ENCODE results near the gene LENG8.
A peak's percentile ranks its signal among the peaks of the same experiment; 100 is the strongest.

Gene LENG8

DNA sequence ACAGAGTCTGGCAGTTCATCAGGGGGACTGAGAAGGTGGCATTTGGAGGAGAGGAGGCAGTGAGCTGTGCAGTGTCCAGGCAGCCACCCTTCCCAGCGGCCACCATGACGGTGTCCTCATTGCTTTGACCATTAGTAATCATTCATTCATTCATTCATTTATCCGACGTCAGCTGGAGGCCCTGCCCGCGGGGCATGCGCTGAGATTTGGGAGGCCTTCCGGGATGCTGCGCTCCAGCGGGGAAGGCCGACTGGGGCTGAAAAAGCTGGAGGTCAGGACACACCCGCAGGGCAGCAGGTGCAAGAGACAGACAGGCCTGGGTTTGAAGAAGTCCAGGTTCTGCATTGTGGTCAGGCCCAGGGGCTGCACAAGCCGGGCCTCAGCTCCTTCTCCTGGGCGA is 24.8 kb upstream of the LENG8 start:
- DNase-seq (ENCODE audit: low read depth): no peak

DNA sequence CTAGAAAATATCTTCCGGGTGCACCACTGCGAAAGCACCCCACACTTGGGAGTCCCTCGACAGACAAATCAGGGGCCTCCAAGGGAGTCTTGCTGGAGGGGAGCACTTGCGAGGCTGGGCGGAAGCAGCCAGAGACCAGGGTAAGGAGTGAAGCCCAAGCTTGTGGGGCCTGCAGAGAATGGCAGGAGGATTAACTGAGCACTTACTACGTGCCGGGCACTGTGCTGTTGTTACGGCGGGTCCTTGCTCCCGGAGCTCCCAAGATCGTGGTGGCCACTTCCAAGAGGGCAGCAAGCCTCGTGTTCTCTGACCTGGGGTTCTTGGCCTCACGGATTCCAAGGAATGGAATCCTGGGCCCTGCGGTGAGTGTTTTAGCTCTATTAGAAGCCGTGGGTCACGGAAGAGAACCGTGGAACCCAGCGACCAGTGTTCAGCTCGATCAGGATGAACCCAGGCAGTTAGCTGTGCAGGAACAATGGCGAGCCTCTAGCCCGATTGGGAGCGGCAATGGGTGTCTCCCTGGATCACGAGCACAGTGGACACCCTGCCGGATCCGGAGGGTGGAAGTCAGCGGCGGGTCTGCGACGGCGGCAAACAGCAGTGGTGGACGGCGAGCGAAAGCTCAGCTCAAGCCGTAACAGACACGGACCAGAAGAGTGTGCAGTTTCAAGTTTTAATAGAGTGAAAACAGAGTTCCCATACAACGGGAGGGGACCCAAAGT is 24.2 kb upstream of the LENG8 start:
- no peak for DNase-seq (ENCODE audit: low read depth)

DNA sequence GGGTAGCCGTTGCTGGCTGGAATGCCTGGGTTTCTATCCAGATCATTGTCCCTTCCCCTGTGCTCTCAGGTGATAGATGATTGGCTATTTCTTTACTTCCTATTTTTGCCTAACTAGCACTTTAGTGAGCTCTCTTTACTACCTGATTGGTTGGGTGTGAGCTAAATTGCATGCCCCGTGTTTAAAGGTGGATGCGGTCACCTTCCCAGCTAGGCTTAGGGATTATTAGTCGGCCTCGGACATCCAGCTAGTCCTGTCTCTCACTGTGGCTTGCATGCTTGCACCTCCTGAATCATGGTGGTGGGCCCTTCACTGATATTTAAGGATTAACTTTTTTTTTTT is 23.6 kb upstream of the LENG8 start:
- DNase-seq (ENCODE audit: low read depth): no peak

DNA sequence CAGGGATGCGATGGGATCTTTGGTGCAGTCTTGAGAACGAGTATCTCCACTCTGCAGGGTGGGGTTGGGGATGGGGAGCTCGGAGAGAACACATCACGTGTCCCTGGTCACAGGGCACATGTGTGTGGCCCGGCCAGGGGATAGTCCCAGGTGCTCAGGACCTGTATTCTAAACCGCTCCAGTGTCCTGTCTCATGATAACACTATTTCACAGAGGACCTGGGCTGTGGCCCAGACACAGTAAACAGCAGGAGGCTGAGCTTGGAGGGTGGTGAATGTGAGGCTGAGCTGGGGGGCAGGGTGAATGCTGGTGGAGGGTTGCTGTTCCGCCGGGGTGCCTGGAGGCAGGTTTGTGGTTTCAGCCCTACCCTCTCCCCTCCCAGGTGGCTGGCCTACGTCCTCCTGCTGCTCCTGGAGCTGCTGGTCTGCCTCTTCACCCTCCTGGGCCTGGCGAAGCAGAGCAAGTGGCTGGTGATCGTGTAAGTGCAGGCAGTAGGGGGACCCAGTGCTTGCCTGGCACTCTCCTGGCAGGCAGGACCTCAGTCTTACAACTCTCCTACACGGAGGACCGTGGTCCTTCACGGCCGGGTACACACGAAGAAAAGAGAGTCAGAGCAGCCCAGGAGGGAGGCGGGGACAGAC is 22.6 kb upstream of the LENG8 start:
- no peak for DNase-seq (ENCODE audit: low read depth)

DNA sequence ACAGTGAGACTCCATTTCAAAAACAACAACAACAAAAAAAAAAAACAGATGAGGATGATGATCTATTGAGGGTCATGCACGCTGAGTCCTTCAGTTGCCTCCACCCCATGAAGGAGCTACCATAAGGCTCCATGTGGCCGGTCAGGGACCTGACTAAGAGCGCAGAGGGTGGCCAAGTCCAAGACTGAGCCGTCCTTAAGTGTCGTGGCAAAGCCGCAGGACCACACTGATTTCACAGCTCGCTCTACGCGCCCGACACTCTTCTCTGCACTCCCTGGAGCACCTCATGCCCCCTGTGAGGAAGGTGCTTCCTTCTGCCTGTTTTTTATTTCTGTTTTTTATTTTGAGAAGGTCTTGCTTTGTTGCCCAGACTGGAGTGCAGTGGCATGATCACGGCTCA is 21.4 kb upstream of the LENG8 start:
- DNase-seq (ENCODE audit: low read depth): no peak

DNA sequence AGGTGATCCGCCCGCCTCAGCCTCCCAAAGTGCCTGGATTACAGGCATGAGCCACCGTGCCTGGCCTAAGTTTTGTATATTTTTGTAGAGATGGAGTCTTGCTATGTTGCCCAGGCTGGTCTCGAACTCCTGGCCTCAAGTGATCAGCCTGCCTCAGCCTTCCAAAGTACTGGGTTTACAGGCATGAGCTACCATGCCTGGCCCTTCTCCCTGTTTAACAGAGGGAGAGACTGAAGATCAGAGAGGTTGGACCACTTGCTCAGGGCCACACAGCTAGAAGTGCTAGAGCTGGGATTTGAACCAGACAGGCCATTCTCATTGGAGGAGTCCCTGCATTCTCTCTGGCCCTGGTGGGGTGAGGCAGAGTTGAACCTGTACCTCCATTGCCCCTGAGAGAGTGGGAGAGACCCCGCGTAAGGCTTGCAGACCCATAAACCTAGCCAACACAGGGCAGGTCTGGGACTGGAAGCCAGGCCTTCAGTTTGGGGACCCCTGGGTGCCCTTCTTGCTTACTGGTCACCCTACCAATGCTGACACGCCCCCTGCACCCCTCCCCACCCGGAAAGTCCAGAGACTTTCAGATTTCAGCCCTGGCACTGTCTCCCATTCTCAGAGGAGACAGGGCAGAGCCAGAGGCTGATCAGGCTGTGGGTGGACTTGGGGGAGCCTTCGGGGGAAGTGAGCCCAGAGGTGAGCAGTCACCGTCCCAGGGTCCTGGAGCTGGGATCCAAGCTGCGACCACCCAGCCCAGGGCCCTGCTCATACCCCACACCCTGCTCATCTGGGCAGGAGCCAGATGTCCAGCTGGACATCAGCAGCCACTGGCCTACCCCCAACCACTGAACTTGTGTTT is 20.4 kb upstream of the LENG8 start:
- no peak for DNase-seq (ENCODE audit: low read depth)

DNA sequence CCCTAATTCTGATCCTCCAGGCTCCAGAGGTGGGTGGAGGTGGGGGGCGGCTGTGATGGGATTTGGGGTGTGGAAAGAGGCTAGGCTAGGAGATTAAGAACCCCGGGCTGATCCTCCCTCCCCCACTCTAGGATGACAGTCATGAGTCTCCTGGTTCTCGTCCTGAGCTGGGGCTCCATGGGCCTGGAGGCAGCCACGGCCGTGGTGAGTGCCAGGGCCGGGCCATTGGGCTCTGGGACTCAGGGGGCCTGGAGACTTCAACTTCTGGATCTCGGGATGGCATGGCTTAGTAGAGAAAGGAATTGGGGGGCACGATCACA is 19.9 kb upstream of the LENG8 start:
- DNase-seq (ENCODE audit: low read depth): no peak

DNA sequence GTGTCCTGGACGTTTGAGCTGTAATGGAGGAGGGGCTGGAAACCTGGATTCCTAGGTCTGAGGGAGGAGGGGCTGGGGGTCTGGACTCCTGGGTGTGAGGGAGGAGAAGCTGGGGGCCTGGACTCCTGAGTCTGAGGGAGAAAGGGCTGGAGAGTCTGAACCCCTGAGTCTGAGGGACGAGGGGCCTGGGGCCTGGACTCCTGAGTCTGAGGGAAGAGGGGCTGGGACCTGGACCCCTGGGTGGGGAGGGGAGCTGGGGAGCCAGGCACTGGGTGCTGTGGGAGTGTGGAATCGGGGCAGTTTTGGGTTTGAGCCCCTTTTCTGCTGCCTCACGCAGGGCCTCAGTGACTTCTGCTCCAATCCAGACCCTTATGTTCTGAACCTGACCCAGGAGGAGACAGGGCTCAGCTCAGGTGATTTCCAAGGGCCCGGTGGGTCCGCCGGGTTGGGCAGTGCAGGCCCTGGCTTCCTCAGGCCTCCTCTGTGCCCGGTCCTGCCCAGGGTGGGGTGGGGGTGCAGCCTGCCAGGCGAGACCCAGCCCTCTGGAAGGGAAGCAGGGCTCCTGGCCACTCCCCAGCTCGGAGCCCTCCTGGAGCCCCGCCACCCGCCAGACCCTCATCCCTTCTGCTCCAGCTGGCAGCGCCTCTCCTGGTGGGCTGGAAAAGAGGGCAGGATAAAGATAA is 19.3 kb upstream of the LENG8 start:
- no peak for DNase-seq (ENCODE audit: low read depth)

DNA sequence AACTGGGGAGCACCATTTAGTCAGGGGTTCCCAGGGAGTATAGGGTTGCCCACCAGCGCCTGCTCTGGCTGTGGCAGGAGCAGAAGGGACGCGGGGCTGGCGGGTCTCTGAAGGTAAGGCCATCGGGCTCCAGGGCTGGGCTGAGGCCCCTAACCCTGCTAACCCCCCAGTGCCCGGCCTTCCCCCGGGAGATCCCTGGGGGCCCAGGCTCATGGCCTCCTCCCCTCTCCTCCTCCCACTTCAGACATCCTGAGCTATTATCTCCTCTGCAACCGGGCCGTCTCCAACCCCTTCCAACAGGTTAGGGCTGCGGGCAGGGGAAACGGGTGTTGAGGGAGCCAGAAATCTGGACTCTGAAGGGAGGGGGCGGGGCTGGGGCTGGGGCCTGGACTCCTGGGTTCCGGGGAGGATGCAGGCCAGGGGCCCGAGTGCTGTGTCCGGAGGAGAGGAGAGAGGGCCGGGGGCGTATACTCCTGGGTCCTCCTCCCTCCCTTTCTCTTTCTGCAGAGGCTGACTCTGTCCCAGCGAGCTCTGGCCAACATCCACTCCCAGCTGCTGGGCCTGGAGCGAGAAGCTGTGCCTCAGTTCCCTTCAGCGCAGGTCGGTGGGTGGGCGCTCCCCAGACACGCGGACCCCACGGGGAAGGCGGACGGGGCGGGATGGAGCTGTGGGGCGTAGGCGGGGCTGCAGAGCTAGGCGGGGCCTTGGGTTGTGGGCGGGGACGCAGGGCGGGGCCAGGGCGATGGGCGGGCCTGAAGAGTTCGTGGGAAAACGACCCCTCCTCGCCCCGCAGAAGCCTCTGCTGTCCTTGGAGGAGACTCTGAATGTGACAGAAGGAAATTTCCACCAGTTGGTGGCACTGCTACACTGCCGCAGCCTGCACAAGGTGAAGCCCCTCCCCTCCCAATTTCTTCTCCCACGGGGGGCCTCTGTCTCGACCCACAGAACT is 18.4 kb upstream of the LENG8 start:
- DNase-seq (ENCODE audit: low read depth): peak; percentile 30

DNA sequence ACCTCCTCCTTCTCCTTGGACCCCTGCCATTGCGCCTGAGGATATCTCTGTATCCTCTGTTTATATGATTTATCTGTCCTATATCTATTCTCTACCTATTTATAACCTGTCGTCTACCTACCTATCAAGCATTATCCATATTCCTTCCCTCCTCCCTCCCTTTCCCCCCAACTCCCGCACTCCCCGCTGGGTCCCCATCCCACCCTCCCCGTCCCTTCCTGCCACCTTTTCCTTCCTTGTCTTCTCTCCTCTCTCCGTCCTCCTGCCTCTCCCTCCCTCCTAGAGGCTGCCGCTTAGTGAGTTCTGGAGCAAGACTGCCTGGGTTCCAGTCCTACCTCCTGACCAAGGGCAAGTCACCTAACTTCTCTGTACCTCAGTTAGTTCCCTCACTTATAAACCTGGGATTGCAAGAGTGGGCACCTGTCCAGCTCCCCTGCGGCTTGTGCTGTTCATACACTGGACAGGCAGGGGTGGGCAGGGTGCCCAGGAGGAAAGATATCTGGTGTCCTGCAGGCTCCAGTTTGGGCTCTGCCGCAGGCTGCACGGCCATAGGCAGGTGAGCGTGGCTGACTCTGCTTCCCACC is 17.7 kb upstream of the LENG8 start:
- DNase-seq (ENCODE audit: low read depth): no peak

DNA sequence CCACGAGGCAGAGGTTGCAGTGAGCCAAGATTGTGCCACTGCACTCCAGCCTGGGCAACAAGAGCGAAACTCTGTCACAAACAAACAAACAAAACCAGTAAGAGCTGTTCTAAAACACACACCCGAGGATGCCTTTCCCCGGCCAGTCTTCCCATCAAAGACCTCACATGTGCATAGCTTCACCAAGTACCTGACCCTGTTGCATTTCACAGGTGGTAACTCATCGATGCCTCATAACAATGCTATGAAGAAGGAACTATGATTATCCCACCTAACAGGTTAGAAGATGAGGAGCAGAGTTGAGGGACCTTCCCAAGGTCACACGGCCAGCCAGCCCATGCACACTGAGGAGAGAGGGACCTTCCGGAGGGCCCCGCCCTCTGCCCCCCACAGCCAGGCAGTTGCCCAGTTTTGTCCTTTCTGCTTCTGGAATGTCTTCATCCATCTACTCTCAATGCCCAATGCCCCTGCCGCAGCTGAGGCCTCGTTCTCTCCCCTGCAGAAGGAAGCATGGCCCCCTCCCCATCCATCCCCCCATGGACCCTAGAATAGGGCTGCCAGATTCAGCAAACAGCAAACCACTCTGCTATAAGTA is 16.8 kb upstream of the LENG8 start:
- no peak for DNase-seq (ENCODE audit: low read depth)

DNA sequence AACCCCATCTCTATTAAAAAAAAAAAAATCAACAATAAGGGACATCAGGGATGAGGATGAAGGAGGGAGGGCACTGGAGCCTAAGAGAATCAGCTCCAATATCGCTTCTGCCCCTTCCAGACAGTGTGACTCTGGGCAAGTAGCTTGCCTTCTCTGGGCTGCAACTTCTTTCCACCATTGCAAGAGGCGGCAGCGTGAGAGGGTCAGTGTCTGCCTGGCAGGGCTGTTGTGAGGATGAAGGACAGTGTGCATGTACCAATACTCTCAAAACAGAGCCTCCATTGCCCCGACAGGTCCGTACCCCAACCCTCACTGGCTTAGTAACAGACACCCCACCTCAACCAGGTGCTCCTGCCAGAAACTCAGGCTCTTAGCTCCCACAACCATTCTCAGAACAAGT is 15.3 kb upstream of the LENG8 start:
- DNase-seq (ENCODE audit: low read depth): no peak

DNA sequence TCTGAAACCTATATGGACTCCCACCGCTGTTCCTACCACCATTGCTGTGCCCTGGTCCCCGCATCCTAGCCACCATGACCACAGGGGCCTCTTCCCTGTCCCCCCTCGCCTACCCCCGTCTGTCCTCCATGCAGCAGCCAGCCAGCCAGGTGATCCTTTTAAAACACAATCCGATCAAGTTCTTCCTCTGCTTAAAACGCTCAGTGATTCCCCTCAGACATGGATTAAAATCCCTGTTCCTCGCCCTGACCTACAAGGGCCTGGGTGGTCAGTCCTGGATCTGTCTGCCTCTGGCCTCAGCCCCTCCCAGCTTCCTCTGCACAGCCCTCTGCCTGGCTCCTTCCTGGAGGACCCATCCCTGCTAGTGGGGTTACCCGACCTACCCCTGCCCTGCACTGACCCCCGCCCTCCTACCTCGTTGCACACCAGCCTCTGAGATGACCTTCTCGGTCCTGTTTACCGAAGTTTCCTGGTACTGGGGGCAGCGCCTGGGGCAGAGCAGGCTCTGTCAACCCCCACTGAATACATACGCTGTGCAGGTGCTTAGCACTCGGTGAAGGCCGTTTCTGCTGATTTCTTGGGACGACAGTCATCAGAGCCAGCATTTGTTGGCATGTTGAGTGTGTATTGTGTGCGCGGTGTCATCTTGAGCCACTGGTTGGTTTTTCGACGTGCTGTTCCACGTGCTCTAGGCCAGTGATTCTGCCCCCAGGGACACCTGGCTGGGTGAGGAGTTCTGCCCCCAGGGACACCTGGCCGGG is 14.7 kb upstream of the LENG8 start:
- no peak for DNase-seq (ENCODE audit: low read depth)

DNA sequence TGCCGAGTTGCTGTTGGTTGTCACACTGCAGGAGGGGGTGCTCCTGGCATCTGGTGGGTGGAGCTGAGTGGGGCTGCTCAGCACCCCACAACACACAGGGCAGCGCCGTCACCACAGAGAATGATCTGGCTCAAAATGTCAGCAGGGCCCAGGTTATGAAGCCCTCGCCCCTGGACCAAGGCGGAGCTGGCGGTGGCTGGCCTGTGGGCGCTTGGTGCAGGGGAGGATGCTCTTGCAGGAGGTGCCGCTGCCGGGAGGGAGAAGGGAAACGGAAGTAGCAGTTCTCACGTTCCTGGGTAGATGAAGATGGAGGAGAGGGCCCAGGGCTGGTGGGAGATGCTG is 14.2 kb upstream of the LENG8 start:
- no peak for DNase-seq (ENCODE audit: low read depth)

DNA sequence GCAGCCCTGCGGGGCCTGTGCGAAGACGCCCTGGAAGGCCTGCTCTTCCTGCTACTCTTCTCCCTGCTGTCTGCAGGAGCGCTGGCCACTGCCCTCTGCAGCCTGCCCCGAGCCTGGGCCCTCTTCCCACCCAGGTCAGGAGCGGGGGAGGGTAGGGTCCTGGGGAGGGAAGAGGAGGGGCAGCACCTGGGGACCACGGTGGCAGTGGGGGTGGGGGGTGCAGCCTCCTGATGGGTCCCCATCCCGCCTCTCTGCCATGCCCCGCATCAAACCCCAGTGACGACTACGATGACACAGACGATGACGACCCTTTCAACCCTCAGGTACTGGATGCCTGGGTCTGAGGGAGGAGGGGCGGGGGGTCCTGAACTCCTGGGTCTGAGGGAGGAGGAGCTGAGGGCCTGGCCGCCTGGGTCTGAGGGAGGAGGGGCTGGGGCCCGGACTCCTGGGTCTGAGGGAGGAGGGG is 13.4 kb upstream of the LENG8 start:
- DNase-seq (ENCODE audit: low read depth): no peak

DNA sequence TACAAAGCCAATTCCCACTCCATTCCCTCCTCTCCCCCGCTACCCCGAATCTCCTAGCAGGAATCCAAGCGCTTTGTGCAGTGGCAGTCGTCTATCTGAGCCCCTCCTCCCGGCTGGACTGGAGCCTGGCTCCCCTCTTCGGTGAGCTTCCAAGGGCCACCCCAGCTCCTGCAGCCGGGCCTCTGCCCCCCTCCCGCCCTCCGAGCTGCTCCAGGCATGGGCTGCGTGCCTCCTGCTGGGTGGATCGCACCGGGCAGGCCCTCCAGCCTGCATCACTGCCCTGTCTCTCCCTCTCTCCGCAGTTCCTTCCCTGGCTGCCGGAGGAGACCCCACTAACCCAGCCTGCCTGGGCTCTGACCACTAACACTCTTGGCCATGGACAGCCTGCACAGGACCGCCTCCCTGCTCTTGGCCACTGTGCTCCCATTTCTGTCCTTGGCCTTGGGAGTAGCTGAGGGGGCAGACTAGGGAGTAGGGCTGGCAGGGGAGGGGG is 12.9 kb upstream of the LENG8 start:
- DNase-seq (ENCODE audit: low read depth): no peak

DNA sequence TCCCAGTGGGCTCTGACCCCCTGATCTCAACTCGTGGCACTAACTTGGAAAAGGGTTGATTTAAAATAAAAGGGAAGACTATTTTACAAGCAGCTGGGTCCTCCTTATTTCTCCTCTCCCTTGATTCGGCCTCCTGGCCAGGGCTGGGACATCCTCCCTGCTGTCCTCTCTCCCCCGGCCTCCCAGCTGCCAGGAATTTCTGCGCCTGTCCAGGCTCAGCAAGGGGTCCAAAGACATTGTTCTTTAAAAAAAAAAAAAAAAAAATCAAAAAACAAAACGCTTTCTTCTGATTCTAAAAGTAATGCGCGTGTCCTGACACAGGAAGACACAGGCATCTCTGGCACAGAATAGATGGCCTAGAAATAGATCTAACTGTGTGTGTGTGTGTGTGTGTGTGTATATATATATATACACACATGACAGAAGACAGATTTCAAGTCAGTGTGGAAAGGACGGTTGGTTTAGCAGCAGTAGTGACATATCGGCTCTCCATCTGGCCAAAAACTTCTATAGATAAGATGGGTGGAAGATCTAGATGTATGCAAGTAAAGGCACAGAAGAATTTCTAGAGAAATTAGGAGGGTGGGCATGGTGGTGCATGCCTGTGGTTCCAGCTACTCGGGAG is 12.3 kb upstream of the LENG8 start:
- DNase-seq (ENCODE audit: low read depth): no peak

DNA sequence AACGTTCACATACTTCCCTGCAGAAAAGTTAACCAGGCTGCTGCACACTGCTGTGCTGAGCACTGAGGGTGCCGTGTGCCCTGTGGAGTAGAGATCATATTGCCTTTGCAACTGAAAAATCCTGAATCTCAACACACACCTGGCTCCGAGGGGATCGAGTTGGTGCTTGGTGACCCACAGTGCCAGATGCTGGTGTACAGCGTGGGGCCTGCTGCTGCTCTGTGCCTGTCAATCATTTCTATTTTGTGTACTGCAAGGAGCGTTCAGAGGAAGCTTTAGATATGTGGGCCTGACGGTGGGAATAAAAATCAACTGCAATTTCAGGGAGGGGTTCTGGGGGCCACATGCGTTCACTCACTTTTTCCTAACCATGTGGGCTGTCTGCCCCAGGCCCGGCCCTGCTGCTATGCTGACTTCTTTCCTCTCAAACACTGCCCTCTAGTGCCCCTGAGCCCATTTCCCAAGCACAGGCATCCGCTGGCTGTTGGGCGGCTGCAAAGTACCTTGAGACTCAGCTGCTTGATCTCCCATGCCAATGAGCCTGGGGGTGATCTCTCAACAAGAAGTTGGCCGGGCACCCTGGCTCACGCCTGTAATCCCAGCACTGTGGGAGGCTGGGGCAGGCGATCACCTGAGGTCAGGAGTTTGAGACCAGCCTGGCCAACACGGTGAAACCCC is 9.7 kb upstream of the LENG8 start:
- DNase-seq (ENCODE audit: low read depth): no peak

DNA sequence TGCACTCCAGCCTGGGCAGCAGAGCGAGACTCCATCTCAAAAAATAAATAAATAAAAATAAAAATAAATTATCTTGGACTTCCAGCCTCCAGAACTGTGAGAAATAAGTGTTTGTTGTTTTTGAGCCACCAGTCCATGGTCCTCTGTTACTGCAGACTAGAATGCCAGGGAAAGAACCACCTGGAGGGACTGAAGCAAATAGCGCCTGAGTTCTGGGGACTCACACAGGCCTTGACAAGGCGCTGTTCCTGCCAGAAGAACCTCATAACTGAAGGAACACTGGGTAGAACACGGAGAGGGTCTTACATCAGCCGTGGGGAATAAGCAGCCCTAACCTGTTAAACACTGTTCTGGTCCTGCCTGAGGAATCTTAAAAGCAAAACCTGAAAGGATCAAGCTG is 8.4 kb upstream of the LENG8 start:
- DNase-seq (ENCODE audit: low read depth): no peak

Measured in T follicular helper cell (primary cell).